Left forelimb (tissue), 1 donor: ENCODE data around the gene LNP1.
"Not testable (repeated sequence)": the region's sequence is repeated elsewhere in the genome, so short reads cannot be mapped to it uniquely, and the experiment has no call there.

Source experiments
- DNase-seq: peaks from one replicate; pipeline ENCODE4 v3.0.0-alpha.2; 2018; ENCODE audit warnings: low spot score

LNP1 gene, protein sequence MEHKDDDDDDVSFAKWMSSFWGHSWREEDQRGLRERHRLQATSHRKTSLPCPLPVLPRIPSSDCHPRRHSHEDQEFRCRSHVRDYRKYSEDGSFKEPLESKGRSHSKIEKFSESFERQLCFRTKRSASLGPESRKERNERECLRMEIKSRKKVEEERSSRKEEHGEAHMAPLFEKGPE

DNA sequence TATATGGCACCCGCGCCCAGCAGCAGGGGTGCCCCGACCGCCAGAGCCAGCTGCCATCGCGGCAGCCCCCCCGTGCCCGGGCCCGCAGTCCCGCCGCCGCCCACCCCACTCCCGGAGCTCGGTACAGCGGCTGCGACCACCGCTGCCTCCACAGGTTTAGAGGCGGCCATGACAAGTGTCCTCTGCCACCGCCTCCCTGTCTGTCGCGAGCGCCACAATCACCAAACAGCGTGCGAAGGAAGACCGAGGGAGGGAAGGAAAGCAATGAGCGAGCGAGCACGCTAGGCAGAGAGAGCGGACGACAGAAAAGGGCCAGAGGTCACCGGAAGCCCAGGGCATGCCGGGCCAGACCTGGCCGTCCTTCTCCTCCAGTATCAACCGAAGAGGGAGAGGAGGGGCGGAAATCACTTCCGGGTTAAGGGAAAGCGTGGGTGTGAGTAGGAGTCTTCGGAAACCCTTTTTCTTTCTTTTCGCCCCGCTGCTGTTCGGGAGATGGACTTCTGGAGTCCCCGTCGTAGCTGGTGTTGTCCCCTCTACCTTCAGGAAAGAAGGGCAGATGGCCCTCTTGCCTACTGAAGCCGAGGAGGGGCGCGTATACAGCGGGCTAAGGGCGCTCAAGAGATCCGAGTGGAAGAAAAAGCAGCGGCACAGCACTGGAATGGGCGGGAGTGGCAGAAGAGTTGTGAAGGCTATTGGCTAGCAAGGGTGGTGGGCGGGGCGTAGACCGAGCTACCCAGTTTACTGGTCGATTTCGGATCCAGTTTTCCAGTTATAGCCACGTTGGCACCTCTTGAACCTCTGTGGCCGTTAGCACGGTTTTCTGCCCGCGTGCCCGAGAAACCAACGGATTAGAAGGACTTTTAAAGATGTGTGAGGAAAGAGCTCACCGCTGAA, at the start of gene LNP1, which contains the start of gene TOMM70:
Gene LNP1, plus strand, starts transcription at position 760 of the 894 bp plus-strand sequence. CDS start 28,191 bp downstream, outside the sequence.
Gene TOMM70, minus strand, starts transcription at position 310 of the 894 bp plus-strand sequence. Its CDS starts 140 bp downstream, at position 170.
- DNase-seq, result peak; percentile 97

DNA sequence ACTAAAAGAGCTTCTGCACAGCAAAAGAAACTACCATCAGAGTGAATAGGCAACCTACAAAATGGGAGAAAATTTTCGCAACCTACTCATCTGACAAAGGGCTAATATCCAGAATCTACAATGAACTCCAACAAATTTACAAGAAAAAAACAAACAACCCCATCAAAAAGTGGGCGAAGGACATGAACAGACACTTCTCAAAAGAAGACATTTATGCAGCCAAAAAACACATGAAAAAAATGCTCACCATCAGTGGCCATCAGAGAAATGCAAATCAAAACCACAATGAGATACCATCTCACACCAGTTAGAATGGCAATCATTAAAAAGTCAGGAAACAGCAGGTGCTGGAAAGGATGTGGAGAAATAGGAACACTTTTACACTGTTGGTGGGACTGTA, 49.6 kb upstream of the LNP1 start:
- not testable (repeated sequence) for DNase-seq

- DNase-seq, result no peak
Observed at GRCh38 chr3:100352296-100353231, 48.8 kb upstream of the LNP1 start.

GRCh38 chr3:100354850-100355249, 46.5 kb upstream of the LNP1 start:
- DNase-seq, result no peak

DNA sequence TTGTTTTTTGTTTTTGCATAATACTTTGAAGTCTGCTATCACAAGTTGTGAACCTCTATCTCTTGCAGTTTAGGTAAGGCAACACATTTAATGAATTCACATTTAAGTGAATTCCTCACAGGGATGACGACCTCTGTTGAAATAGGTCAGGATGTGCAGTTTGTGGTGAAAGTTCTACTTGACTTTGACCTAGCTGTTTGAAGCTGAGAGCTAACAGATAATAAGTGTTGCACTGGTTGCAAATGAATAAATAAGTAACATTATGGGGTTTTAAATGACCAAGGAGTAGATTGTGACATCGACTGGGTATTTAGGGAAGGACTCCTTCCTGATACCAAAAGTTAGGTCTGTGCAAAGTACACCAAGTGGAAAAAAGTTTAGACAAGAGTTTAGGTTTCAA, 42.9 kb upstream of the LNP1 start:
- DNase-seq, result no peak

DNA sequence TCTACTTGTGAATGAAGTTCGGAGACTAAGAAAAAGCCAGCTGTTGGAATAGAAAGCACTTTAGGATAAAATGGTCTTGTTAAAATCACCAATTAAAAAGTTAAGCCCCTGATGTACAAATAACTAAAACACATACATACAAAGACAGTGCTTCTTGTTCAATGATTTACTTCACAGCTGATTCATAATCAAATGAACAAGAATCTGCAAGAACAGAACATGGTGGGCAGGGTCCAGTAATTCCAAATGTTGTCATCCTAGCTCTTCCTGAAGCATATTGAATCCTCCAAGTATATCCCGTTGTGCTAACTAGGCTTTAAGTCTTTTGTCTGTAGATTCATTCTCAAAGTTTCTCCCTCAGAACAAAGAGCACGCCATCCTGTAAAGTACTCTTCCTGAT, 42.3 kb upstream of the LNP1 start:
- DNase-seq, result no peak

GRCh38 chr3:100360757-100361496, 40.4 kb upstream of the LNP1 start:
- DNase-seq, result no peak

GRCh38 chr3:100361897-100362296, 39.4 kb upstream of the LNP1 start:
- DNase-seq, result no peak

- no peak for DNase-seq
Observed at GRCh38 chr3:100364421-100364820, 36.9 kb upstream of the LNP1 start.

DNA sequence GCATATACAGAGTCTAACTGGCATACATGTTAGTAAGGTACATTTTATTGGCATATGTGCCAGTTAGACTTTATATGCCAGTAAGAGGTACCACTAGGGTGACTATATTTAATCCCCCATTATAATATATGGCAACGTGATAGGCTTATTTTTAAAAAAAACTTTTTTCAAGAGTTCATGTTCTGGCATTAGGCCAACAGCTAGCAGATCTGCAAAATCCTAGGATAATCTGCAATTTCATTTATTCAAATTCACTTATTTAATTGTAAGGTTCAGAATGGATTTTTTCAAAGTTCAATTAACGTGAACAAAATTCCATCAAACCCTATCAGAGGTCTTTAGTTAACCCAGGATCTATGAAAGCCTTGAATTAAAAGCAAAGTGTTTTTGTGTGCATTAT, 34.9 kb upstream of the LNP1 start:
- no peak for DNase-seq

- no peak for DNase-seq
Observed at GRCh38 chr3:100368441-100368840, 32.9 kb upstream of the LNP1 start.

- no peak for DNase-seq
Observed at GRCh38 chr3:100370756-100371155, 30.6 kb upstream of the LNP1 start.

DNA sequence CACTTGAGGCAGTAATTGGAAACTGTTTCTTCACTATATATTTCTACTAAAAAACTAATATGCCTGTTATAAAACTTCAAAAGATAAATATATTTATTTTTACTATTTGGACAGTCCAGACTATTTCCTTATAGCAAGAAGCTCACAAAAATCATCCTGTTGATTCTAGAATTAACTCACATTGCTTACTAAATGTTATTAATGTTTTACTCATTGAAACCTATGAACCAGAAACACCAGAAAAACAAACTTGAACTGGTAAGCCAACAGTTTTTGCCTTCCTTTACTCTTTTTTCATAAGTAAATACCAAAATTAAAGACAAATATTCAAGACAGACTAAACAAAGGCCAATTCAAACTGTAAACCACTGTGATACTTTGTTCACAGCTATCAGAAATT, 26.8 kb upstream of the LNP1 start:
- DNase-seq, result no peak

- DNase-seq, result no peak
Observed at GRCh38 chr3:100376301-100376700, 25.0 kb upstream of the LNP1 start.

DNA sequence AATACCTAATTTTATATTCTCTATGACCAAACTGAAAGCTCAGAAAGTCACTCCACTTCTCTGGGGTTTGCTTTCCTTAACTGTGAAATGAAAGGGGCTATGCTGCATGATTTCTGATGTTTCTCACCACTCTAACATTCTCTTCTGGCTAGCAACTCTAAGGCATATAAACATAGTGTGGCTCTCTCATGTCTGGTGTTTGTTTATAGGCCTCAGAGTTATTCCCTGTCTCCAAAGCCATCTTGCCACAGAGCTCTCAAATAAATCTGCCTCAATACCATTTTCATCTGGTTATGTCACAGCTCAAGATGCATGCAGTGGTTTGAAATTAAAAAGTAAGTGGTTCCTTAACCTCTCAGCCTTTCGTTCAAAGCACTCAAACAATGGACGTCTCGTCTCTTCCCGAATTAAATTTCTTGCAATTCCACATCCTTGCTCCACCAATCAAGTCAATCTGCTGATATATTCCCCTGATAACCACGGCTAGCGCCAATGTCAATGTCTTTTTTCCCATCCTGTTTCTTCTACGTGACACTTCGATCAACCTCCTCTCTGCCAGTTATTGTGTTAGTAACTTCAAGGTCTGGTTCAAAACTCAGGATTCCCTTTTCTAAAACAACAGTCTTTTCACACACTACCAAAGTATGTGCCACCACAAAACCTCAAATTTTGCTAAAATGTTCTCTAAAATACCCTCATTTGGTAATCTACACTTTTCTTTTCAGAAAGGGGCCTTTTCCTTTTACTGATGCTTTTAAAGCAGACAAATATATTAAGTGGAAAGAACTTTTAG, 16.4 kb upstream of the LNP1 start:
- no peak for DNase-seq

DNA sequence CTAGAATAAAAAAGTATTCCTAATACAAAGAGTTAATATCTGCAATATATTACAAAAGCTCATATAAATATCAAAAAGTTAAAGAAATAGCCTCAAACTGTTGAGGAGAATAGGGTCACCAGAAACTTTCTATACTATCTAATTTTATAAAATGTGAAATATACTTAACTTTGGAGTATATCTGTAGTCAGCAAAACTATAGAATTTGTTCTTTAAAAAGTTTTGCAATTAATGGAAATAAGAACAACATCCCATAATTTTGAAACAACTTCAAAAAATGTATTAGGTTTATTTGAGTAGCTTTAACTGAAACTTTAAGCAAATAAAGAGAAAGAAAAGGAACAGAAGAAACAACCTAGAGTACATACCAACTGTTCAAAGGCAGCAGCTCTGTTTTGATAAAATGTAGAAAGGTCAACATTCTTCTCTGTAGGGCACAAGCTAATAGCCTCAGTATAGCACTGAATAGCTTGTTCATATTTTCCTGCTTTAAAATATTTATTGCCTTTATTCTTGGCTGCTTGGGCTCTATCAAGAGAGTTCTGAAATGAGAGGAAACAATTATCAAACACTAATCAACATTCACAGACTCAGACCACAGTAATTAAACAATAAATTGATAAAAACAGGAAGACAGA, 14.8 kb upstream of the LNP1 start:
- DNase-seq, result no peak

DNA sequence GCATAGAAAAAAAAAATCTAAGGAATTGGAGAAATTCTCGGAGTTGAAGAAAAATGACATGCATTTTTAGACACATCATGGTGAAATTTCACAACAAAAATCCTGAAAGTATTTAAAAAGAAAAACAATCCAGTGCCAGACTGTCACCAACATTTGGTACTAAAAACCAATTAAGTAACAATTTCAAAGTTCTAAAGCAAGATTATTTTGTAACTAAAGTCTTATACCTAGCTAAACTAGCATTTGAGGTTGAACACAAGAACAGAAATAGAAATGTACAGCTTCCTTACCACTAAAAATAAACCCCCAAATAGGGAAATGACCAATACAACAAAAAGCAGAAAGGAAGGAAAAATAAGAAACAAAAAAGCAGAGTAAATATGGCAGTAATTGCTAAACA, 12.3 kb upstream of the LNP1 start:
- DNase-seq, result no peak

DNA sequence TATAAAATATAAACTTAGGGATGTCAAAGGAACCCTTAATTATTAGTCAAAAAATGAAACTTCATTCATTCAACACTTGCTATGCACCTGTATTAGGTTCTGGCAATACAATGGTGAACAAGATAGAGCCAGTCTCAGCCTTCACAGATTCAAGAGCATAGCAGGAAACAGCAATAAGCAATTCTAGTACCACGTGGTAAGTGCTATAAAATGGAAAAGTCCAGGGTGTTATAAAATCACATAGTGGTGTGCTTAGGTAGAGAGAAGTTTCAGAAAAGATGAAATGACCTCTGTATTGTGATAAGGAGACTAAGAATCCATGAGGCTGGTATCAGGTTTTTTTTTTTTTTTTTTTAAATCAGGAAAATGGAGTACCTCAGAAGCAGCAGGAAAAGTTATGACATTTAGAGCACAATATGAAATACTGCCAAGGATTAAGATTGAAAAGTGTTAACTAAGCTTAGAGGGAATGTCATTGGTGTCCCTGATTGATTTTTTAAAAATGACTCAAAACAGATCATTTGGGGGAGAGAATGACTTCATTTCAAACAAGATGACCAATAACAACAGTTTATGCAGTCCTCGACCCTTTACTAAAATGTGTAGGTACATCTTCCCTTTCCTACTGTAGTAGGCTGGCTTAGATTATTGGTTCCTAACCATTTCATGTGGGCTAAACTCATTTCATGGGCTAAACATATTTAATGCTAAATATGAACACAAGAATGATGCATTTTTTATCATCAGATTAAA, 5.5 kb upstream of the LNP1 start:
- DNase-seq, result no peak

DNA sequence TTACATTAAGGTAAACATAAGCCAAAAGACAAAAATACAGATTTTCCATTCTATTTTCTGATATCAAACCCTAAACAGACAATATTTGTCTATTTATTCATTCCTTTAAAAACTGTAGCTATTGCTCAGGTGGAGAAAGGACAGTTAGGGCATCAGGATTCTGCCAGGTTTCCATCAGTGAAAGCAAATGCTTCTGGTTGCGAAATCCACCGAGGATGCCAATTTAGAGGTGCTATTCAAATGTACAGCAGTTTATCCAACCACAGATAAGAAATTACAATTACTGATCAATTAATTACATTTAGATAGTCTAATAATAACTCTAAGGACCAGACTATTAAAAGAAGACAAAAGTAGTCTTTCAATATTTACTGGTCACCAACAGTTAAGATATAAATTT, 4.4 kb upstream of the LNP1 start:
- DNase-seq, result no peak
